RWPE2 (cell line): ENCODE results near the gene TOGARAM1.

Source experiments
- ATAC-seq: fragments of 200-7000 bp; cut with Tn5 transposase; 3 replicates; pipeline ENCODE4 v1.9.1; 2021; ENCODE audit warnings: low read depth
- DNase-seq: peaks from one replicate; pipeline ENCODE4 v3.0.0-alpha.2; 2020; ENCODE audit warnings: low spot score
- H3K27ac ChIP-seq: fragments of 450-650 bp; 2 replicates; pipeline ENCODE4 v1.5.1; 2017; ENCODE audit warnings: mild to moderate bottlenecking; ENCODE audit not compliant: poor library complexity, severe bottlenecking
- H3K27me3 ChIP-seq: fragments of 250-450 bp; sonication (Bioruptor Pico); 2 replicates; pipeline ENCODE4 v1.5.1; 2021; ENCODE audit warnings: mild to moderate bottlenecking, moderate library complexity; ENCODE audit not compliant: insufficient read depth, poor library complexity, severe bottlenecking
- H3K36me3 ChIP-seq: fragments of 250-450 bp; sonication (Bioruptor Pico); 2 replicates; pipeline ENCODE4 v1.5.1; 2020; ENCODE audit warnings: low read depth, mild to moderate bottlenecking, moderate library complexity
- H3K4me1 ChIP-seq: fragments of 250-450 bp; sonication (Bioruptor Pico); 2 replicates; pipeline ENCODE4 v1.5.1; 2021; ENCODE audit warnings: mild to moderate bottlenecking, moderate library complexity; ENCODE audit not compliant: insufficient read depth, poor library complexity, severe bottlenecking
- H3K4me3 ChIP-seq: fragments of 250-450 bp; sonication (Bioruptor Pico); 2 replicates; pipeline ENCODE4 v1.5.1; 2021; ENCODE audit warnings: mild to moderate bottlenecking, moderate library complexity; ENCODE audit not compliant: severe bottlenecking
- H3K9me3 ChIP-seq: fragments of 250-450 bp; sonication (Bioruptor Pico); 2 replicates; pipeline ENCODE4 v1.5.1; 2021; ENCODE audit warnings: mild to moderate bottlenecking, moderate library complexity; ENCODE audit not compliant: severe bottlenecking
- CTCF ChIP-seq: fragments of 450-650 bp; IDR thresholded peaks from one replicate; pipeline ENCODE4 v1.5.1; 2017; ENCODE audit warnings: mild to moderate bottlenecking, moderate library complexity; ENCODE audit not compliant: poor library complexity, severe bottlenecking

TOGARAM1 gene

GRCh38 chr14:45015133-45015532, 53.1 kb downstream of the TOGARAM1 start:
- no peak overlapping the region for H3K4me3 ChIP-seq
- ATAC-seq (no peak), DNase-seq (no peak)
- no peaks in the 10 kb centered on the region for H3K27me3 ChIP-seq
- no peaks in the 10 kb centered on the region for H3K9me3 ChIP-seq
- H3K36me3 ChIP-seq, result peaks cover 53% of the 10 kb centered on the region
- TF ChIP-seq CTCF, result no peak
- H3K4me1 ChIP-seq, result no peaks in the 10 kb centered on the region
- no peak overlapping the region for H3K27ac ChIP-seq

GRCh38 chr14:45028107-45028626, 66.2 kb downstream of the TOGARAM1 start:
- Histone ChIP-seq H3K4me3 (no peak overlapping the region), H3K27ac (no peak overlapping the region), H3K27me3 (no peaks in the 10 kb centered on the region), H3K36me3 (peaks cover 83% of the 10 kb centered on the region), H3K9me3 (no peaks in the 10 kb centered on the region), H3K4me1 (no peaks in the 10 kb centered on the region)
- TF ChIP-seq CTCF, result no peak
- ATAC-seq, result no peak
- no peak for DNase-seq

GRCh38 chr14:45034730-45035129, 72.7 kb downstream of the TOGARAM1 start:
- H3K36me3 ChIP-seq, result peaks cover 58% of the 10 kb centered on the region
- H3K4me3 ChIP-seq, result no peak overlapping the region
- H3K27me3 ChIP-seq, result no peaks in the 10 kb centered on the region
- no peak for DNase-seq
- H3K27ac ChIP-seq, result no peak overlapping the region
- no peaks in the 10 kb centered on the region for H3K9me3 ChIP-seq
- H3K4me1 ChIP-seq, result no peaks in the 10 kb centered on the region
- no peak for TF ChIP-seq CTCF
- ATAC-seq, result no peak

- Histone ChIP-seq H3K4me3 (no peak overlapping the region), H3K9me3 (no peaks in the 10 kb centered on the region), H3K4me1 (no peaks in the 10 kb centered on the region), H3K27ac (no peak overlapping the region), H3K36me3 (peaks cover 35% of the 10 kb centered on the region), H3K27me3 (no peaks in the 10 kb centered on the region)
- DNase-seq, result no peak
- no peak for TF ChIP-seq CTCF
- no peak; the same call in 2 of the 3 replicates for ATAC-seq
Measured at GRCh38 chr14:45038256-45038655, 76.3 kb downstream of the TOGARAM1 start.

GRCh38 chr14:45038865-45039264, 76.9 kb downstream of the TOGARAM1 start:
- H3K9me3 ChIP-seq, result no peaks in the 10 kb centered on the region
- DNase-seq (no peak), ATAC-seq (no peak)
- H3K27ac ChIP-seq, result no peak overlapping the region
- H3K27me3 ChIP-seq, result no peaks in the 10 kb centered on the region
- no peak overlapping the region for H3K4me3 ChIP-seq
- no peak for TF ChIP-seq CTCF
- H3K4me1 ChIP-seq, result no peaks in the 10 kb centered on the region
- H3K36me3 ChIP-seq, result peaks cover 36% of the 10 kb centered on the region
